GM21390 (cell line): ENCODE measurements around the gene RNF38.
"Not testable (repeated sequence)": the region's sequence is repeated elsewhere in the genome, so short reads cannot be mapped to it uniquely, and the experiment has no call there.

Experiments
- ATAC-seq: cut with Tn5 transposase; IDR thresholded peaks from one replicate; pipeline ENCODE4 v1.9.1; 2021; ENCODE audit not compliant: unreplicated experiment

RNF38 gene

GRCh38 chr9:36399980-36400331 is at the start of gene RNF38:
Gene RNF38 (minus strand): TSS chr9:36400269. CDS start chr9:36400108, 161 bp downstream.
- ATAC-seq = no peak

DNA sequence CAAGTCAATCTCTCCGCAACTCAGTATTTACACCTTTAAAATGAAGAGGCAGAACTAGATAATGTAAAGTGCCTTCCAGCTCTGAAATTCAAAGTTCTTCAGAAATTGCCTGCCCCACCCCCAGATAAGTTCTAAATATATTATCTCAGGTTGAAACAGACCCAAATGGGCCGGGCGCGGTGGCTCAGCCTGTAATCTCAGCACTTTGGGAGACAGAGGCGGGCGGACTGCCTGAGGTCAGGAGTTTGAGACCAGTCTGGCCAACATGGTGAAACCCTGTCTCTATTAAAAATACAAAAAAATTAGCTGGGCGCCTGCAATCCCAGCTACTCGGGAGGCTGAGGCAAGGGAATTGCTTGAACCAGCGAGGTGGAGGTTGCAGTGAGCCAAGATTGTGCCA is 48.5 kb upstream of the RNF38 start:
- not testable (repeated sequence) for ATAC-seq

DNA sequence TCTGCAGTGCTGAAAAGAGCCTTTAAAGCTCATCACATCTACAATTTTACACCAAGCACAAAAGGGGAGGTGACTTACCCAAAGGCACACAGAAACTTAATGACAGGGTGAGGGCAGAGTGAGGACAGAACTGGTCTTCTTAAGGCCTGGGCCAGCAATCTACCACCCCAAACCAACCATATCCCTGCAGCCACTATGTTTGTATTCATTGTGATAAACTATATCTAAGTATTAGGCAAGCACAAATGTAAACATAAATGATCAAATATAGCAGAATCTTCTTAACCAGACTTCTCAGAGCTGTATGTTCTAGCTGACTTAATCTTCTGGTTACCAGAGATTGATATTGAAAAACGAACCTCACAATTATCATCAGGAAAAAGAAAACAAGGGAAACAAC is 47.9 kb upstream of the RNF38 start:
- no peak for ATAC-seq

GRCh38 chr9:36446678-36447077 is 46.6 kb upstream of the RNF38 start:
- not testable (repeated sequence) for ATAC-seq

- ATAC-seq = no peak
Observed at GRCh38 chr9:36445800-36446361, 45.8 kb upstream of the RNF38 start.

- no peak for ATAC-seq
Observed at GRCh38 chr9:36444203-36444602, 44.1 kb upstream of the RNF38 start.

DNA sequence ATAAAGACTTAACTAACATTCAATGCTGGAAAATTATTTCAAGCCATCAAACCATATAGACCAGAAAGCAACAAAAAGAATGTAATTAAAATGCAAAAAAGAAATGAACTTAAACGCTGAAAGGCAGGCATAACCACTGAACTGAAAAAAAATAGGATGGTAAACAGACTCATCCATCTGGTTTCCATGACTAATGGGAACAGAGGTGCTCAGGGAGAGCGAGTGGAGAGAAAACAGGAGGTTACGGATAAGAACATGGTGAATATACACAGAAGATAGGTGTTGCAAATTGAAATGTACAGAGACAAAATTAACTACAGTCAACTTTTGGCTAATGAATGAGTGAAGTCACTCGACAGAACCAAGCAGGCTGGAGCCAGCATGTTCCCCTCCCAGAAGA is 43.5 kb upstream of the RNF38 start:
- no peak for ATAC-seq

- ATAC-seq = no peak
Observed at GRCh38 chr9:36442710-36443109, 42.6 kb upstream of the RNF38 start.

- no peak for ATAC-seq
Observed at GRCh38 chr9:36441966-36442365, 41.9 kb upstream of the RNF38 start.

DNA sequence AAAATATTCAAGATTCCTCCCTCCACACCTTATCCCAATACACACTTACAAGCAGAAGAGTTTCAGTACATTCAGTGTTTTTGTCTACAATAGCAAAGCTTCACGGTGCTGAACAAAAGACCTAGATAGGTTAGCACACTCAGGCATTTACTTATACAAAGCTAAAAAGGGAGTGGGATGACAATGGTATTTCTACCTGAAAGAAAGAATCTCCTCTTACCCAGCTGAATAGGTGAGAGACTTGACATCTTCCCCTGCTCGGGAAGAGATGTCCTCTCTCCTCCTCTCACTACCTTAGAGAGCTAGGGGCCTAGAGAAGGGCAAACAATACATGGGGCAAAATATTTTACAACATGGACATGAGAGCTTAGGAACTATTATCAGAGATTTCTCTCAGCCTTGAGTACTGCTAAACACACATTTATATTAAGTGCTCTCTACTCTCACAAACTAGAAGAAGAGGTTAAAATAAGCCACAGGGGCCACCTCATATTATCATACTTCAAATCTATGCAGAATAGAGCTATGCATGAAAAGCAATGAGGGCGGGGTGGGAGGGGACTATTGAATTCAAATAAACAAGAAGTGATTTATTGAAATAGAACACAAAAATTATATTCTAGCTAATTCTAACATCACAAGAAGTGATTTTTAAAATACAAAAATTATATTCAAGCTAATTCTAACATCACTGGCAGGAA is 38.6 kb upstream of the RNF38 start:
- no peak for ATAC-seq

- ATAC-seq = no peak
Observed at GRCh38 chr9:36437790-36438189, 37.7 kb upstream of the RNF38 start.

DNA sequence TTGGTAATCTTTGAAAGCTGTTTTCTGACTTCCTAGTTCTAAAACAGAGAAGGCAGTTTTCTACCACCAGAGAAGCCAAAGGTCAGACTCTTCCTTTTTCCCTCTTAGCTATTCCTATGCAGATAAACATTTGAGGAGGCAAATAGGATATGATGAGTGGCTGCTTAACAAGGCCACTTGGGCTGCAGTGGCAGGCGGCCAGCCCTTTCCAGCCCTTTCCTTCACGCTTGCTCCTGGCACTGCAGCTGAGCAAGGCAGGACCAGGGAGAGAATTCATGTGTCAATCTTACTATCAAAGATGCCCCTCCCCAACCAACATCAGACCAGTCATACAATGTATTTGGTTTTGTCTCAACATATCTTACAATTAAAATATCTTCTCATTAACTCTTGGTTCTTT is 36.8 kb upstream of the RNF38 start:
- no peak for ATAC-seq

GRCh38 chr9:36433386-36433785 is 33.3 kb upstream of the RNF38 start:
- ATAC-seq = no peak

DNA sequence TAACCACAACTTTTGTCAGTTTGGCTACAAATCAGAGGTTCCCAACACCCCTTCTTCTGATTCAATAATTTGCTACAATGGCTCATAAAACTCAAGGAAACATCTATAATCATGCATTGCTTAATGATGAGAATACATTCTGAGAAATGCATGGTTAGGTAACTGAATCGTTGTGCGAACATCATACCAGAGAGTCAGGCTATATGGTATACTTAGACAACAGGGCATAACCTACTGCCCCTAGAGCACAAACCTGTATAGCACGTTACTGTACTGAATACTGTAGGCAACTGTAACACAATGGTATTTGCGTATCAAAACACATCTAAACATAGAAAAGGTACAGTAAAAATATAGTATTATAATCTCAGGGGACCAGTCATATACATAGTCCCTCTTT is 31.0 kb upstream of the RNF38 start:
- ATAC-seq = no peak

- no peak for ATAC-seq
Observed at GRCh38 chr9:36426945-36427344, 26.9 kb upstream of the RNF38 start.

DNA sequence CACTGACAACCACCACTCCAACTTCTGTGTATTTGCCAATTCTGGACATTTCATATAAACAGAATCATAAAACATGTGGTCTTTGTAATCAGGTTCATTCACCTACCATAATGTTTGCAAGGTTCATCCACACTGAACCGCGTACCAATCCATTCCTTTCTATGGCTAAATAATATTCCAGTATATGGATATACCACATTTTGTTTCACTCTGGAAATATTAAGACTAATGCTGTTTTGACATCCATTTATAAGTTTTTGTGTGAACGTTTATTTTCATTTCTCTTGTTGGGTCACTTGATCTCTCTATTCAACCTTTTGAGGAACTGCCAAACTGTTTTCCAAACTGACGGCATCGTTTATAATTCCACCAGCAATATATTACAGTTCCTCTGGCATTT is 26.3 kb upstream of the RNF38 start:
- ATAC-seq = no peak

GRCh38 chr9:36424289-36425055 is 24.4 kb upstream of the RNF38 start:
- no peak for ATAC-seq

GRCh38 chr9:36423206-36423605 is 23.1 kb upstream of the RNF38 start:
- ATAC-seq = no peak

DNA sequence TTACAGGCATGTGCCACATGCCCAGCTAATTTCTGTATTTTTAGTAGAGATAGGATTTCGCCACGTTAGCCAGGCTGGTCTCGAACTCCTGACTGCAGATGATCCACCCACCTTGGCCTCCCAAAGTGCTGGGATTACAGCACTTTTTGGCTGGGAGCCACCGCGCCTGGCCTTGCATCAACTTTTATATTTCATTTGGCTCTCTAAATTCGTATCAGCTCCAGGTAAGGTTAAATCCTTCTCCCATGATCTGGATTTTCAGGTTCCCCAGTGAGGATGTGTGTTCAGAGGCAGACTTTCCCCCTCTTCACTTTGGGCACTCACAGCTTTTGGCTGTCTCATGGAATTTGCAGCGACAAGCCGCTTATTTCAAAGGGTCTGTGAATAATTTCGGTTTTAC is 16.8 kb upstream of the RNF38 start:
- ATAC-seq = no peak

- ATAC-seq = no peak
Observed at GRCh38 chr9:36415822-36416525, 15.9 kb upstream of the RNF38 start.

DNA sequence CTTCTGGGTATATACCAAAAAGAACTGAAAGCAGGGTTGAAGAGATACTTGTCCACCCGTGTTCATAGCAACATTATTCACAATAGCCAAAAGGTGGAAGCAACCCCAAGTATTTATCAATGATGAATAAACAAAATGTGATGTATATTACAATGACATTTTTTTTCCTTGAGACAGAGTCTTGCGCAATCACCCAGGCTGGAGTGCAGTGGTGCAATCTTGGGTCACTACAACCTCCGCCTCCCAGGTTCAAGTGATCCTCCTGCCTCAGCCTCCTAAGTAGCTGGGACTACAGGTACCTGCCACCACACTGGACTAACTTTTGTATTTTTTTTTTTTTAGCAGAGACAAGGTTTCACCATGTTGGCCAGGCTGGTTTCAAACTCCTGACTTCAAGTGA is 11.3 kb upstream of the RNF38 start:
- ATAC-seq = not testable (repeated sequence)

DNA sequence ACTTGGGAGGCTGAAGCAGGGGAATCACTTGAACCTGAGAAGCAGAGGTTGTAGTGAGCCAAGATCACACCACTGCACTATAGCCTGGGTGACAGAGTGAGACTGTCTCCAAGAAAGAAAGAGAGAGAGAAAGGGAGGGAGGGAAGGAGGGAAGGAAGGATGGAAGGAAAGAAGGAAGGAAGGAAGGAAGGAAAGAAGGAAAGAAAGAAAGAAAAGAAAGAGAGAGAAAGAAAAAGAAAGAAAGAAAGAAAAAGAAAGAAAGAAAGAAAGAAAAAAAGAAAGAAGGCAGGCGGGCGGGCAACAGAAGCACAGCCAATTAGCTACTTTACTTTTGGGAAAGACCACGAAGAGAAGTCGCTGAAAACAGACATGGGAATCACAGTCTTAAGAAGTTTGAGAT is 9.0 kb upstream of the RNF38 start:
- ATAC-seq = not testable (repeated sequence)
